ENCODE data around the gene TYK2.

Gene TYK2

DNA sequence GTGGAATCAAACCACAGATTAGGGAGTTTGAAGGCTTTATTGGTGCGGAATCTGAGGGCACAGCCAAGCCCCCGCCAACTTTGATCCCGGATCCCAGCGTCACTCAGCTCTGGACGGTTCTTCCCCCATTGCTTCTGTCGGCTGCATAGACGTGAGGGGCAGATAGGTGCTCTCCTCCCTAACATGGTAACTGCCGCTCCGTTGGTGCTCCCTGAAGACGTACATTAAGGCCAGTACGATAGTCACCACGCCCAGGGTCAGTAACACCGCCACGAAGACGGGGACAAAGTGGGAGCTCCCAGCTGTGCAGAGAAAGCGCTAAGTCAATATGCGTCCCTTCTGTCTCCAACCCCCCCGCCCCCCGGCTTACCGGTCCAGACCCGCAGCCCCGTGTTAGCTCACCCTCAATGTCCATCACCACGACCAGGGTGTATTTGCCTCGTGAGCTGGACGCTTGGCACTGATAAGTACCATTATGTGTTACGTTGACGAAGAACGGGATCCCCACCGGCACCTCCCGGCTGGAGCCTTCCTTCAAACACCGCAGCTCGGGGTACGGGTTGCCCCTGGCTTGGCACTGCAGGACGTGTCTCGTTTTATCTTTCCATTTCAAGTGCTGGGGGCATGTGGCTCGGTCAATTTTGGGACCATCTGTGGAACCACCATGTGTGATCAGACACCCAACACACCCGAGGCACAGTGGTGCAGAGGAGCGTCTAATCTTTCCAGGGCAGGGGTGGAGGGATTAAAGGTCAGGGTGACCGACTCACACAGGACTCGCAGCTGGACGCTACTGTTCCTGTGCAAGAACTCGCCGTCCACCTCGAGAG is 46.4 kb downstream of the TYK2 start:
- no peak for DNase-seq (ENCODE audit: low read depth)

DNA sequence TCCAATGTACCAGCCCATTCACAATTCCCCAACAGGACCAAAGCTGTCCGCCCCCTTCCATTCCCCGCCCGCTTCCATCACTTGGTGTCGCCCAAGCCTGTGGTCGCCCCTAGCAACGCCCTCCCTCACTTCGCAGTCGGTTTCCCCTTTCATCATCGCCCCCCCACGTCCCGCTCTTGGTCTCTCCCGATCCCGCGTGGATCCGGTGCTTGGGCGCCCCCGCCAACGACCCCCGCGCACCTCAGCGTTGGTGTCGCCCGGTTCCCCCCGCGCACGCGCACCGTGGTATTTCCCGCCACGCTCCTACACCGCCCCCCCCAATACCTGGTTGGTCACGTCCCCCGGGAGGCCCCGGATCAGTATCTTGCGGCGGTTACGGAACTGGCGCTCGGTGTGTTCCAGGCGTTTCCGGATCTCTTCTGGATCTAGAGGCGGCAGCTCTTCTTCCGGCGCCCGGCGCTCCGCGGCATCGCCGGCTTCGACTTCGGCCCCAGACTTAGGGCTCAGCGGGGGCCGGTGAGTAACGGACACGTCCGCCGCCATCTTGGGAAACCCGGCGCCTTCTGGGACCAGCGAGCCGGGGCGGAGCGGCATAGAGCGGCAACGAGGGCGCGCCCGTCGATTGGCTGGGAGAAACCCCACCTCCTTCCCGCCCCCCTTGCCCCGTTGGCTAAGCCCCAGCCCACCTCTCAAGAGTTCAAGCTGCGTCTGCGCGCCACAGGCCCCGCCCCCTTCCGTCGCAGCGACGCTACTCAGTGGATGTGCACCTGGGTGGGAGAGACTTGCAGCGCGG is 47.2 kb downstream of the TYK2 start, which contains the start of gene RAVER1:
RAVER1 (minus strand) TSS at position 565 of the 793 bp plus-strand sequence; CDS start at position 543, 22 bp downstream.
- DNase-seq (ENCODE audit: low read depth): peak; percentile 97

DNA sequence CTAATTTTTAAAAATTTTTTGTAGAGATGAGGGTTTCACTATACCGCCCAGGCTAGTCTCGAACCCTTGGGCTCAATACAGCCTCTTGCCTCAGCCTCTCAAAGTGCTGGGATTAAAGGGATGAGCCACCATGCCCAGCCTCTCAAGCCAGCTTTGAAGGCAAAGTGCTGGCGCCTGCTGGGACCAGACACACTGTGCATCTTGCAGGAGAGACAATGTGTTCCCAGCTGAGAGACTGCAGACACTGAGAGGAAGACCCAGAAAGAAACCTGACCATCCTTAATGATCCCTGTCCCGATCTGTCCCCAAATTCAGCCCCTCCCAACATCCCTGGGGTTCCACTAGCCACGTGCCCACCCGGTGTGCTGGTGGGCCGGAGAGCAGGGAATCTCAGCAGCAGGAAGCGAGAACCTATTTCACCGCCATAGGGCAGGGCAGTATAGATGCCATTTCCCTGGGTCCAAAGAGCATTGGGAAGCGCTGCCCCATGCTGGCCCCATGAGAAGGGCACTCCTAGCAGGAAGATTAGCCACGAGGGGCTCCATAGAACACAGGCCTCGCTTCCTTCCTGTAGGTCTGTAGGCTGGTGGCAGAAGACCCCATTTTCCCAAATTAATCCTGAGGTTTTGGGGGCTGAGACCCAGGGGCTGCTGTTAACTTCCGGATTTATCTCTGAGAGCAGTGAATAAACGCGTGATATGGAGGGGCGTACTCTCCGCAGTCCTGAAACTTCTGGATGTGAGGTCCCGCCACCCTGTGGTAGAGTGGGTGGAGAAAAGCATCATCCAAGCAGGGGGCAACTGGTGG is 48.0 kb downstream of the TYK2 start:
- no peak for DNase-seq (ENCODE audit: low read depth)

DNA sequence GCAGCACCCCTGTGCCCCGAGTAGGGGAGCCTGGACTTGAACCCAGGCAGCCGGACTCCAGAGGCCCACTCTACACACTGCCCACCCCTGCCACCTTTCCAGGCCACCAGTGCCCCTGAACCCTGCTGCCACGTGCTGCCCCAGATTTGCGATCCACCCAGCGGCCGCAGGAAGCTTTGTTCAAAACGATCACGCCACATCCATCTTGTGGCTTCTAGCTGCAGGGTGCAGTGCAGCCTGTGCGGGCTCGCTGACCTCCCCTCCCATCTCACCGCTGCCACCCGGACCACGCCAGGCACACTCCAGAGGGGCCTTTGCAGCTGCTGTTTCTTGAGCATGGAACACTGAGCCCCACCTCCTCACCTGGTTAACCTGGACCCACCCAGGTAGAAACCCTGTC is 50.8 kb downstream of the TYK2 start:
- DNase-seq (ENCODE audit: low read depth): no peak

DNA sequence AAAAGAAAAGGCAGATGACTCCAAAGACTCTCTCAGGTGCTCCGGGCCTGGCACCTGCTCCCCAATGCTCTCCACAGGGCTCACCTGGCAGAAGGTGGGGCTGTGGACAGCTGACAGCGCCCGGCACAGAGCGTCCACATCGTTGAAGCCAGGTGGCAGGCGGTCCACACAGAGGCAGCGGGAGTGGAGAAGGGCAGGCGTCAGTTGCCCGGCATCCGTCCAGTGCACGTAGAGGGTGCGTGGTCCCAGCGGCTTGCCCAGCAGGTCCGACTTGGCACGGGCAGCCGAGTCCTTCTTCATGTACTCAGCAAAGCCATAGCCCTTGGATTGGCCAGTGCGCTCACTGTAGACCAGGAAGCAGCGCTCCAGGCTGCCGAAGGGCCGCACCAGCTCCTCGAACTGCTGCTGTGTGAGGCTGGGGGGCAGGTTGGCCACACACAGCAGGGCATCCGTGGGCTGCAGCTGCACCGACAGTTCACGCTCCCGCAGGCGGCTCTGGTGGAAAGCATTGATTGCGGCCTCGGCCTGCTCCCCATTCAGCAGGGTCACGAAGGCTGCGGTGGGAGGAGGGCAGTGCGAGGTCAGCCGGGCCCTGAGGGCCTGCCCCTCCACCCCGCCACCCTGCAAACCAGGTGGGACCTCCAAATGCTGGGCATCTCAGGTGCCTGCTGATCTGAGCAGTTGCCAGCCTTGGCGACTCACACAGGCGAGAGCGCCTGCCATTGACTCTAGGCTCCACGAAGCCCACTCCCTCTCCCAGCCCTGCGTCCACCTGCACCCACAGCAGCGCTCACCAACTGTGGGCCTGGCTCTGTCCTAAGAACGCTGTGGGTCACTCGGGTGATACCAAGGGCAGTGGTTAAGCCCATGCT is 51.6 kb downstream of the TYK2 start:
- no peak for DNase-seq (ENCODE audit: low read depth)

DNA sequence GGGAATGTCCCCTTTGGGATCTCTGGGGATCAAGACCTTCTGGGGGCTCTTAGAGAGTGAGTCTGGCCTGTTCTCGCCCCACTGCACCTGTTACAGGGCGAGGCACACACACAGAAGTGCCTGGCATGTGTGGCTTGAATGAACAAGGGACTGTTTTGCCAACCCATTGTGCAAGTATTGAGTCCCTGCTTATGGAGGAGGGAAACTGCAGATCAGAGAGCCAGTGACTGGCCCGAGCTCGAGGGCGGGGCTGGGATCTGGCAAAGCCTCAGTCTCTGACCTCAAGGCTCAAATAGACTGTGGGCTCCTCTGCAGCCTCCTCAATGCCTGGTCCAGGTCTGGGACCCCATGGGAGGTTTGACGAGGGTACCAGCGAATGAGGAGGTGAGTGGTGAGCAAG is 52.6 kb downstream of the TYK2 start:
- no peak for DNase-seq (ENCODE audit: low read depth)

DNA sequence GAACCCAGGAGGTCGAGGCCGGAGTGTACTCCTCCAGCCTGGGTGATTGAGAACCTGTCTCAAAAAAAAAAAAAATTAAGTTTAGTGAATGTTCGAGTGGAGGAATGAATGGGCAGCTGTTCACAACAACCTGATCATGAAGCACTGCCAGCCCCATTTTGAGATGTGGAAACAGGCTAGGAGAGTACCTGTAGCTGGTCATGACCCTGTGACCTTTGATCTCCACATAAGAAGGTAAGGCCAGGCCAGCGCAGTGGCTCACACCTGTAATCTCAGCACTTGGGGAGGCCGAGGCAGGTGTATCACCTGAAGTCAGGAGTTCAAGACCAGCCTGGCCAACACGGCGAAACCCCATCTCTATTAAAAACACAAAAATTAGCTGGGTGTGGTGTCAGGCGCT is 54.6 kb downstream of the TYK2 start:
- no peak for DNase-seq (ENCODE audit: low read depth)

DNA sequence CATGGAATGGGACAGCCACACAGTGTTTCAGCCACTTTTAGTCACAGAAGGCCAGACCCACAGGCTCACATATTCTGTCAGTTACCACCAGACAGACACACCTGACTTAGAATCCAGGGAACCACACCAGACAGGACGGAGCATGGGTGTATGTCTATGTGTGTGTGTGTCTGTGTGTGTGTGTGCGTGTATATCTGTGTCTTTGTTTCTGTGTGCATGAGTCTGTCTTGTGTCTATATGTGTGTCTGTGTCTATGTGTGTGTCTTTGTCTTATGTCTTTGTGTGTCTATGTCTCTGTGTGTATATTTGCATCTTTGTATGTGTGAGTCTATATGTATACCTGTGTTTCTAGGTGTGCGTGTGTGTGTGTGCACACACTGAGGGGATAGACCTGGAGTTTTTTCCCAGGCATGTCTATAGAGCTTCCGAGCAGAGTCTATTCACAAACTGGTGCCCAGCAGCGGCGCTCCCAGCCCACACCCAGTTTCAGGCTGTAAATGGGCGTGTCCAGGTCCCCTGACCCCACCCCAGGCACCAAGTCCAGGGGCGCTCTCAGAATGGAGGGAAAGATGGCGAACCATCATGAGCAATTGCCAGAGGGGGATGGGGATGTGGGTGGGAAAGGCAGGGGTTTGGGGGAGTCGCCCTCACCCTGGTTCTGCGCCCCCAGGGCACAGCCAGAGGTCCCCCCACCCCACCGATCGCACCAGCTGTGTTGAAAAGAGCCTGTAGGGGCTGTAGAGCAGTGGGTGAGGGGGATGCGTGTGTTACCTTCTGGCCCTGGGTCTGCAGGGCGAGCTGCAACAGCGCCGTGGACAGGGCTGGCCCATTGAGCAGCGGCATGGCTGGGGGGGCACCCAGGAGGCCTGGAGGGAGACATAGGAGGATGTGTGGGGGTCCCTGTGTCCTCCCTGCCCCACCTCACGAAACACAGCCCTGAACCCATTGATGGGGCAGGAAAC is 58.2 kb downstream of the TYK2 start:
- DNase-seq (ENCODE audit: low read depth): no peak

DNA sequence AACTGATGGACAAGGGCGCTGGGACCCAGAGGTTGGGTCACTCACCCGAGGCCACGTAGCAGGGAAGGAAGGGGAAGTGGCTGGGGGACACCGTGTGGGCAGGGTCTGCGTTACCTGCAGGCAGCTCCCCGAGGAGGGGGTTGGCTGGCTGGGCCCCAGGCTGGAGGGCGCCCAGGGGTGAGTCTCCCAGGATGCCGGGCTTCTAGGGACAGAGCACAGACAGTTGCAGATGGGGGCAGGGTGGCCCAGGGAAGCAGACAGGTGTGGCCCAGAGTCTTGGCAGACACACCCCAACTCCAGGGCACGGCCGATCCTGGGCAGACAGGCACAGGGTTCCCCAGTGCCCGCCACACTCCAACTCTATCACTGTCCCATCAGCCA is 59.0 kb downstream of the TYK2 start:
- DNase-seq (ENCODE audit: low read depth): no peak

DNA sequence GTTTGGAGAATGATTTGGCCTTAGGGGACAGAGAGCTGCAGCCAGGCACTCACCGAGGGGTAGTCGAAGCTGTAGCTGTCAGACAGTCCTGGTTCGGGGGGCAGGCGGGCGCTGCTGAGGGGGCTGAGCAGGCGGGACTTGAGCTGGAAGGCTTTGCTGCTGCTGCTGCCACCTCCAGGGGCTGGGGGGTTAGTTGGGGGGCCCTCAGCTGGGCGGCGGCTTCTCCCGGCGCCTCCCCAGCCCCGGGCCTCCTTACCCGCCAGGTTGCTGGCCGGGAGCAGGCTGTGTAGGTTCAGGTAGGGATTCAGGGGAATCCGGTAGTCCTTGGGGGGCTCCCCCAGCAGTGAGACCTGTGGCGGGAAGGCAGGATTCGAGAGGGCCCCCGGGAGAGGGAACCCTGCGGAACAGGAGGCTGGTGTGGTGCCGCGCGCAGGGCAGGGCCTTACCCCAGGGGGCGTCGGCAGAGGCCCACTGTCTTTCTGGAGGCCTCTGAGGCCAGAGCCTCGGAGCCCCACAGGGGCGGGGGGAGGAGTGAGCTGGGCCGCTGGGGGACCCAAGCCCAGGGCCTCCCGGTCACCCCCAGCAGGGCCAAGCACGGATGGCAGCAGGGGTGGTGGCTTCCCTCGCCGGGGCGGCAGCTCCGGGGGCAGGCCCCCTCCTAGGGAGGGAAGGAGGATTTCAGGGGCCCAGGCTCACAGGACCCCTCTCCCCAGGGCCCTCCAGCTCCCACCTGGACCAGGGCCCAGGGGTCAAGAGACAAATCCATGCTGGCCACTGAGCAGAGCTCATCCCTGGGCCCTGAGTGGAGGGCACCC is 59.6 kb downstream of the TYK2 start:
- DNase-seq (ENCODE audit: low read depth): no peak

DNA sequence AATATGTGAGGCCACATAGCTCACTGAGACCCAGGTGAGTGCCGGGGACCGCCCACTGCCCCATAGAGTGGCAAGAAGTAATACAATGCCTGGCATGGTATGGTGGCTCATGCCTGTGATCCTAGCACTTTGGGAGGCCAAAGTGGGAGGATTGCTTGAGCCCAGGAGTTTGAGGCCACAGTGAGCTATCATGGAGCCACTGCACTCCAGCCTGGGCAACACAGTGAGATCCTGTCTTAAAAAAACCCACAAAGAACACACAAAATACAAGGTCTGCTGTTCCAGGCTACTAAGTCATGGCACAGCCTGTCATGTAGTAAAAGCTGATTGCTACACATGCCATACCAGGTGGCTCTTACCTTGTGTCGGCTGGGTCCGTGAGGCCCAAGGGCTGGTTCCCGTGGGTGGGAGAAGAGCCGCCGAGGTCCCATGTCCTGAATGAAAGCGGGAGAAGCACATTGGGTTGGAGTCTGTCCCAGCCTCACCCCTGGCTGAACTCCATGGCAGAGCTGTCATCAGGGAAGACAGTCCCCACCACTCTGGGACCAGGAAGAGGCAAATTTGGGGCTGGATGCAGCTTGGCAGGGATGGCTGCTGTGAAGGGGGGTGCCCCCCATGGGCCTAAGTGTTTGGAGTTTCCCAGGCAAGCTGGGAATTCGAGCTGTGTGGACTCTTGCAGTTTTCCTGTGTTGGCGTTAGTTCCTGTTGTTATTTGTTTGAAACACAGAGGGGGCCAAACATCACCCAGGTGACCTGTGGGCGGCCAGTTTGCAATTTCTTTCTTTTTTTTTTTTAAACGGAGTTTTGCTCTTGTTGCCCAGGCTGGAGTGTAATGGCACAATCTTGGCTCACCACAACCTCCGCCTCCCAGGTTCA is 61.3 kb downstream of the TYK2 start:
- DNase-seq (ENCODE audit: low read depth): no peak

DNA sequence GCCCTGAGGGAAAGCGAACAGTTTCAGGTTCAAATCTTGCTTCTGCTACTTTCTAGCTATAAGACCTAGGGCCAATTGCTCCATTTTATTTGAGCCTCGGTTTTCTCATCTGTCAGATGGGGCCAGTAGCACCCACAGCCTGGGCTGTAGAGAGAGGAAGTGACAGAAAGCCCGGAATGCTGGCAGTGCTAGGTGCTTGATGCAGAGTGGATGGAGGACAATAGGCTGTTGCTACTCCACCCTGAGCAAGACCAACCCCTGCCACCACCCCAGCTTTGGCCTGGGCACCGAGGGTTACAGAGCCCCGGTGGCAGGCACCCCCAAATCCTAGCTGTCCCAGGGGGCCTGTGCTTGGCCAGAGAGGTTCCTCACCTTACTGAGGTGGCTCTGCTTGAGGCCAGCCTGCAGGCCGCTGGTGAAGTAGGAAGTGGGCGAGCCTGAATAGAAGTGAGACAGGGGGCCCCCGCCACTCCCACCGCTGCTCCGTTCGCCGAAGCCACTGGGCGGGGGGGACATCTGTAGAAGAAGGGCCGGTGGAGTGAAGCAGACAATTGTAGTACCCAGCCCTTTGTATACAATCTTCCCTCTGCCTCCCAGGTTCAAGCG is 62.4 kb downstream of the TYK2 start:
- DNase-seq (ENCODE audit: low read depth): no peak

DNA sequence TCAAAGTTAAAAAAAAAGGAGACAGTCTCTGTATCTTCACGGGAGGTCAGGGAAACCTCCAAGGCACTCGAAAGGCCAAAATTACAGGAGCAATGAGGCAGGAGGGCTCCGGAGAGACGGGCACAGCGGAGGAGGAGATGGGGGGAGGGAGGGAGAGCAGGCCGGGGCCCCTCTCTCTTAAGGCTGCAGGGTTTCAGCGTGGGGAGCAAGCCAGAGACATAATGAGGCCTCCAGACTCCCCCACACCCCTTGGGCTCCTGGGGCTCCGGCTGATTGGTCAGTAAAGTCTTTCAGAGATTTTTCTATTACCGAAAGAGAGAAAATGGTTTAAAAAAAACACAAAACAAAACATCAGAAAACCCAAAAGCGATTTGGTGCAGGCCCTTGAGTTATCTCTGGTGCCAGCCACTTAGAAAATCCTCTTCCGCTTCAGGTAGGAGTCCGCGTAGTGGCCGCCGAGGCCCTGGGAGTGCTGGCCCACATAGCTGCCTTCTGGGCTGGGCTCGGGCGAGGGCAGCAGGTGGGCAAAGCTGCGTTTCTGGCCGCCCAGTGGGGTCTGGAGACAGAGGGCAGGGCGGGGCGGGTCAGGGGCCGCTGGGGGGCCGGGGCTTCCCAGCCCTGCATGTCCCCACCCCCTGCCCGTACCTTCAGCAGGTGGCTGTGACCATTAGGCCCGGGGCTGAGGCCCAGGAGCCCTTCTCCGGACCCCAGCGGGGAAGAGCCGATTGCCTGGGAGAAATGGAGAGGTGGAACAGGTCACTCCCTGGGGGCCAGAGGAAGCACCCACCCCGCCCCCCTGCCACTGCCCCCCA is 63.1 kb downstream of the TYK2 start:
- DNase-seq (ENCODE audit: low read depth): no peak

DNA sequence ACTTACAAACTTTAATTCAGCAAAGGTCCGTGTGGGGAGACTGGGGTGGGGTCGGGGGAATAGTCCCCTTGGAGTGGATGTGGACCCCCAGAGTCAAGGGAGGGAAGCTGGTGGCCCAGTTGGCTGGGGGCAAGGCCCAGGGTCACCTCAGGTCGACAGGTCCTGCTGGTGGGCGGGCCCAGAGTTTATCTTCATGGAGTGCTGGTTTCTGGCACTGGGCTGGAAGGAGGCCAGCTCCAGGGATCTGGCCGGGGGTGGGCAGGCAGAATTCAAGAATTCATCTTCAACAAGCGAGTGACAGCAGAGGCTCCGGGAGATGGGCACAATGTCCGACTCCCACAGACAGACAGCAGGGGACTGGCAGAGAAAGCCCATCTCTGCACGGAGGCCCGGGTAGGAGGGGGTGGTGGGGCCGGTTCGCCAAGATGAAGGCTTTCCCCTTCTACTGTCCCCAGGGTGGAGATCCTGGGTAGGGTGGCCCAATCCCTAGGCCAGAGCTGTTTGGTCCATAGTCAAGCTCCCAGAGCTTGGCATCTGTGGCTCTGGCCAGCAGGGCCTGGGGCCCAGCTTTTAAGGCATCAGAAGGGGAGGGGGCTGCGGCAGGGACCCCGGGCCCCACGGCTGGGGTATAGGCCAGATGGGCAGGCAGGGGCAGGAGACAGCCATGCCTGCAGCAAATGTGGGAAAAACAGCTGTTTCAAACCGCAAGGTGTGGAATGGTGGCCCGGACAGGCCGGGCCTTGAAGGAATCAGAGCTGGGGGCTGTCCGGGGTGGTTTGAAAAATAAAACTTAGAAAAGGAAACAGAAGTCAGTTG is 63.9 kb downstream of the TYK2 start:
- no peak for DNase-seq (ENCODE audit: low read depth)

DNA sequence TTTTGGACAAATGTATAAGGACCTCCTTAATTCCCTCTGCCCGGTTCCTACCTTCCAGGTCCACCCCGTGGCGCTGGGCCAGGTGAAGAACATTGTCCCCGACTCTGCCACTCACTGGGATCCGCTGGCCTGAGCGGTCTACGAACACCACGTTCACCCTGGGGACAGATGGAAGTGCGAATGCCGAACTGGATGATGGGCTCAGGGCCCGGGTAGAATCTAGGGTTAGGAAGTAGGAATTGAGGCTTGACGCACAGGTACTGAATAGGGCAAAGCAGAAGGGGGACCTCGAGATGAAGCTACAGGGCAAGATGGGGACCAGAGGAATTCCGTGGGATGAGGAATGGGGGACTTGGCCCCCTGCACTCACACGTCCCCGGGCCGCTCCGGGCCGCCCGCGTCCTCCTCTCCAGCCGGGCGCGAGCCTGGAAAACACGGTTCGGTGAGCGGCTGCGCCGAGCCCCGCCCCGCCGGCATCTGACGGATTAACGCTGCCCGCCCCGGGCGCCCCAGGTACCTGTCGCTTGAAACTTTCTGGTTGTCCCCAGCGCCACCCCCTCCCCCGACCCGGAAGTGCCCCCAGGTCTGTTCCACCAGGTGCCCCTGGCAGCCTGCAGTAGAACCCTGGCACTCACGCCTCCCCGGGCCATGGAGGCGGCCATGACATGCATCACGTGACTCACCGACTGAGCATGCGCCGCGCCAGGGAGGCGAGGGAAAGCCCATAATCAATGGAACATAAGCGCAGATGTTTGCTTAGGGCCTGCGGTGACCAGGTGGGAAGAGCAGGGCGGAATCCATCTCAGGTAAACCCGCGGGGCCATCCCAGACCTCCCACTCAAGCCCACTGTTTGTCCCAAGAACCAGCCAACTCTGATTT is 64.8 kb downstream of the TYK2 start, which contains the start of gene FDX2:
FDX2 (minus strand) TSS at position 681 of the 880 bp plus-strand sequence; CDS start at position 662, 19 bp downstream.
- DNase-seq (ENCODE audit: low read depth): peak; percentile 89

All from activated gamma-delta T cell treated with anti-CD3 and anti-CD28 coated beads, Interleukin-2, amount 50 U/mL, for 16 hours (primary cell).